Measurements from ENCODE around the gene FAM3C. TPM values are rescaled to one million over a fixed set of nuclear protein-coding genes. Genes with fewer than 3 reads are reported as not detected.

Gene FAM3C
- polyA plus RNA-seq, 1 donor from 2014 or later = 61.8 TPM

DNA sequence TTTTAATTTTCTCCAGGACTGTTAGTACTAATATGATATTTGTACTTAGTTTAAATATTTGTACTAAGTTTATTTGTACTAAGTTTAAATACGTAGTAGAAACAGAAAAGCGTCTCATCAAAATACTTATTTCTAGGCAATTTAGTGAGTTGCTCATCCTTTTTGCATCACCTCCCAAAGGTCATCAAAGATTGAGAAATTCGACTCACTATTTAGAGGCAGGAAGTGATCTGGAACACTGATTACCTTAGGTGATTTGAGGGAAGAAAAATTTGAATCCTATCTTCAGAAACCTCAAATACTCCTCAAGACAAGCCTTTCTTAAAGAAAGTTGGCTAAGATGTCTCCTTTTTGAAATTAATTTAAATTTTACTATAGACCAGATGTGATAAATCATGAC, 52.8 kb downstream of the FAM3C start:
- Histone ChIP-seq H3K9me3 (ENCODE audit: low read length) (no peaks in the 10 kb centered on the region), H3K4me2 (ENCODE audit: low read length) (no peak overlapping the region)
- TF ChIP-seq EZH2 (IDR thresholded peaks at IDR 0.05; ENCODE audit: borderline replicate concordance, insufficient read depth, low read length, poor library complexity, severe bottlenecking) (no peak), RAD21 (conservative IDR thresholded peaks at IDR 0.05) (no peak), MXI1 (conservative IDR thresholded peaks at IDR 0.05; ENCODE audit: poor library complexity, severe bottlenecking) (no peak), EP300 (conservative IDR thresholded peaks at IDR 0.05; ENCODE audit: poor library complexity, severe bottlenecking) (no peak), TAF1 (IDR thresholded peaks at IDR 0.05; ENCODE audit: low read depth) (no peak), POLR2AphosphoS5 (IDR thresholded peaks at IDR 0.05) (no peak), SMC3 (conservative IDR thresholded peaks at IDR 0.05; ENCODE audit: poor library complexity) (no peak)
- TF ChIP-seq, protein P1, sequence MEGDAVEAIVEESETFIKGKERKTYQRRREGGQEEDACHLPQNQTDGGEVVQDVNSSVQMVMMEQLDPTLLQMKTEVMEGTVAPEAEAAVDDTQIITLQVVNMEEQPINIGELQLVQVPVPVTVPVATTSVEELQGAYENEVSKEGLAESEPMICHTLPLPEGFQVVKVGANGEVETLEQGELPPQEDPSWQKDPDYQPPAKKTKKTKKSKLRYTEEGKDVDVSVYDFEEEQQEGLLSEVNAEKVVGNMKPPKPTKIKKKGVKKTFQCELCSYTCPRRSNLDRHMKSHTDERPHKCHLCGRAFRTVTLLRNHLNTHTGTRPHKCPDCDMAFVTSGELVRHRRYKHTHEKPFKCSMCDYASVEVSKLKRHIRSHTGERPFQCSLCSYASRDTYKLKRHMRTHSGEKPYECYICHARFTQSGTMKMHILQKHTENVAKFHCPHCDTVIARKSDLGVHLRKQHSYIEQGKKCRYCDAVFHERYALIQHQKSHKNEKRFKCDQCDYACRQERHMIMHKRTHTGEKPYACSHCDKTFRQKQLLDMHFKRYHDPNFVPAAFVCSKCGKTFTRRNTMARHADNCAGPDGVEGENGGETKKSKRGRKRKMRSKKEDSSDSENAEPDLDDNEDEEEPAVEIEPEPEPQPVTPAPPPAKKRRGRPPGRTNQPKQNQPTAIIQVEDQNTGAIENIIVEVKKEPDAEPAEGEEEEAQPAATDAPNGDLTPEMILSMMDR (IDR thresholded peaks at IDR 0.05; ENCODE audit: poor library complexity, severe bottlenecking) = no peak
- TF ChIP-seq, protein P2, sequence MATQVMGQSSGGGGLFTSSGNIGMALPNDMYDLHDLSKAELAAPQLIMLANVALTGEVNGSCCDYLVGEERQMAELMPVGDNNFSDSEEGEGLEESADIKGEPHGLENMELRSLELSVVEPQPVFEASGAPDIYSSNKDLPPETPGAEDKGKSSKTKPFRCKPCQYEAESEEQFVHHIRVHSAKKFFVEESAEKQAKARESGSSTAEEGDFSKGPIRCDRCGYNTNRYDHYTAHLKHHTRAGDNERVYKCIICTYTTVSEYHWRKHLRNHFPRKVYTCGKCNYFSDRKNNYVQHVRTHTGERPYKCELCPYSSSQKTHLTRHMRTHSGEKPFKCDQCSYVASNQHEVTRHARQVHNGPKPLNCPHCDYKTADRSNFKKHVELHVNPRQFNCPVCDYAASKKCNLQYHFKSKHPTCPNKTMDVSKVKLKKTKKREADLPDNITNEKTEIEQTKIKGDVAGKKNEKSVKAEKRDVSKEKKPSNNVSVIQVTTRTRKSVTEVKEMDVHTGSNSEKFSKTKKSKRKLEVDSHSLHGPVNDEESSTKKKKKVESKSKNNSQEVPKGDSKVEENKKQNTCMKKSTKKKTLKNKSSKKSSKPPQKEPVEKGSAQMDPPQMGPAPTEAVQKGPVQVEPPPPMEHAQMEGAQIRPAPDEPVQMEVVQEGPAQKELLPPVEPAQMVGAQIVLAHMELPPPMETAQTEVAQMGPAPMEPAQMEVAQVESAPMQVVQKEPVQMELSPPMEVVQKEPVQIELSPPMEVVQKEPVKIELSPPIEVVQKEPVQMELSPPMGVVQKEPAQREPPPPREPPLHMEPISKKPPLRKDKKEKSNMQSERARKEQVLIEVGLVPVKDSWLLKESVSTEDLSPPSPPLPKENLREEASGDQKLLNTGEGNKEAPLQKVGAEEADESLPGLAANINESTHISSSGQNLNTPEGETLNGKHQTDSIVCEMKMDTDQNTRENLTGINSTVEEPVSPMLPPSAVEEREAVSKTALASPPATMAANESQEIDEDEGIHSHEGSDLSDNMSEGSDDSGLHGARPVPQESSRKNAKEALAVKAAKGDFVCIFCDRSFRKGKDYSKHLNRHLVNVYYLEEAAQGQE (IDR thresholded peaks at IDR 0.05; ENCODE audit: borderline replicate concordance) = no peak

DNA sequence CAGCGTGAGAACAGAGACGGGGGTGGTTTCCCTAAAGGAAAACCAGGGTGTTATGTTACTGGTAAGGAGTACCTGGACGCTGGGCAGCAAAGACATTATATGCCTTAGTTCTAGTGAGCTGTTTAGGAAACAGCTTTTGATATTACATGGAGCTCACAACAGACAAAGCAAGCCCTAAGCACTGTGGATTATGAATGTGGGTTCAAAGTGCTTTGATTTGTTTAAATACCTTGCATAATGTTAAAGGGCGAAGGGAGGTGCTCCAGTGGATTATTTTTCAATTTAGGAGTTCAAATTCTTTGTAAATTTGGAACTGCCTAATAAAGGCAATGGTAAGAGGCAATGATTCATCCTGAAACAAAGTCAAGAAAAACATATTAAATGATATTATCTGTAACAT, 53.5 kb downstream of the FAM3C start:
- H3K4me2 ChIP-seq (ENCODE audit: low read length) = no peak overlapping the region
- no peaks in the 10 kb centered on the region for H3K27me3 ChIP-seq (ENCODE audit: insufficient read depth, low read depth, low read length)
- no peaks in the 10 kb centered on the region for H3K9me2 ChIP-seq (ENCODE audit: insufficient read depth, low read length)
- no peaks in the 10 kb centered on the region for H4K20me1 ChIP-seq (ENCODE audit: insufficient read depth)
- H3K9ac ChIP-seq (ENCODE audit: low read length) = no peak overlapping the region
- no peak overlapping the region for H3K27ac ChIP-seq (ENCODE audit: low read length)
- no peaks in the 10 kb centered on the region for H3K79me2 ChIP-seq (replicated peaks; ENCODE audit: insufficient read depth, low read length)
- no peaks in the 10 kb centered on the region for H3K36me3 ChIP-seq (ENCODE audit: insufficient read depth, low read length)
- H2AFZ ChIP-seq (ENCODE audit: low read depth, low read length) = no peak overlapping the region
- no peak overlapping the region for H3K4me3 ChIP-seq (ENCODE audit: low read length)
- TF ChIP-seq RAD21 (conservative IDR thresholded peaks at IDR 0.05) (no peak), TAF1 (IDR thresholded peaks at IDR 0.05; ENCODE audit: low read depth) (no peak), EZH2 (IDR thresholded peaks at IDR 0.05; ENCODE audit: borderline replicate concordance, insufficient read depth, low read length, poor library complexity, severe bottlenecking) (no peak), MXI1 (conservative IDR thresholded peaks at IDR 0.05; ENCODE audit: poor library complexity, severe bottlenecking) (no peak), EP300 (conservative IDR thresholded peaks at IDR 0.05; ENCODE audit: poor library complexity, severe bottlenecking) (no peak)
- TF ChIP-seq, protein P1 (IDR thresholded peaks at IDR 0.05; ENCODE audit: poor library complexity, severe bottlenecking) = no peak
- no peaks in the 10 kb centered on the region for H3K9me3 ChIP-seq (ENCODE audit: low read length)
- H3F3A ChIP-seq (ENCODE audit: insufficient read depth, low read length, poor library complexity, severe bottlenecking) = no peaks in the 10 kb centered on the region

More for the DNA sequence above, 52.8 kb downstream of the FAM3C start:
- Histone ChIP-seq H3K27ac (ENCODE audit: low read length) (no peak overlapping the region), H3K9ac (ENCODE audit: low read length) (no peak overlapping the region), H3K79me2 (replicated peaks; ENCODE audit: insufficient read depth, low read length) (no peaks in the 10 kb centered on the region), H3K27me3 (ENCODE audit: insufficient read depth, low read depth, low read length) (no peaks in the 10 kb centered on the region), H3K9me2 (ENCODE audit: insufficient read depth, low read length) (no peaks in the 10 kb centered on the region), H3F3A (ENCODE audit: insufficient read depth, low read length, poor library complexity, severe bottlenecking) (no peaks in the 10 kb centered on the region), H3K36me3 (ENCODE audit: insufficient read depth, low read length) (no peaks in the 10 kb centered on the region), H2AFZ (ENCODE audit: low read depth, low read length) (no peak overlapping the region), H4K20me1 (ENCODE audit: insufficient read depth) (no peaks in the 10 kb centered on the region), H3K4me3 (ENCODE audit: low read length) (no peak overlapping the region)
